Measurements from ENCODE around the gene UGT8. TPM values are rescaled to one million over a fixed set of nuclear protein-coding genes. Genes with fewer than 3 reads are reported as not detected.

The UGT8 gene
- total RNA-seq, 4 donors from 2014 or later = 0.11 to 0.16 (median 0.15) TPM; not detected in 1

DNA sequence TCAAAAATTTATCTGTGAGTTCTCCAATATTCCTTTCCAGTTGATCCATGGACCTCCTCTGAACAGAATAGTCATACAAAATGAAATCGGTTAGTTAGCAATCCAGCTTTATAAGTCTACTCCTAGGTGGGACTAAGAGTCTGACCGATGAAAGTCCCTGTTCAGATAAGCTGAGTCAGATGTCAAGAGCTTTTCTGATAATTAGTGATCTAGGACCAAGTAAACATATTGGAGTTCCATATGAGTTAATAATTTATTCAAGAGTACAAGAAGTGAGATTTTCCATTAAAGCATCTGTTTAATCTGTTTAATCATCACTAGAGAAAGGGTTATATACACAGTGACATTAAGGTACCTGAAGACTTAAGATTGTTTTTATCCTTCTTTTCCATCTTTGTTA is 74.7 kb downstream of the UGT8 start:
- no peak for TF ChIP-seq POLR2A (IDR thresholded peaks at IDR 0.05)
- TF ChIP-seq, protein P1, sequence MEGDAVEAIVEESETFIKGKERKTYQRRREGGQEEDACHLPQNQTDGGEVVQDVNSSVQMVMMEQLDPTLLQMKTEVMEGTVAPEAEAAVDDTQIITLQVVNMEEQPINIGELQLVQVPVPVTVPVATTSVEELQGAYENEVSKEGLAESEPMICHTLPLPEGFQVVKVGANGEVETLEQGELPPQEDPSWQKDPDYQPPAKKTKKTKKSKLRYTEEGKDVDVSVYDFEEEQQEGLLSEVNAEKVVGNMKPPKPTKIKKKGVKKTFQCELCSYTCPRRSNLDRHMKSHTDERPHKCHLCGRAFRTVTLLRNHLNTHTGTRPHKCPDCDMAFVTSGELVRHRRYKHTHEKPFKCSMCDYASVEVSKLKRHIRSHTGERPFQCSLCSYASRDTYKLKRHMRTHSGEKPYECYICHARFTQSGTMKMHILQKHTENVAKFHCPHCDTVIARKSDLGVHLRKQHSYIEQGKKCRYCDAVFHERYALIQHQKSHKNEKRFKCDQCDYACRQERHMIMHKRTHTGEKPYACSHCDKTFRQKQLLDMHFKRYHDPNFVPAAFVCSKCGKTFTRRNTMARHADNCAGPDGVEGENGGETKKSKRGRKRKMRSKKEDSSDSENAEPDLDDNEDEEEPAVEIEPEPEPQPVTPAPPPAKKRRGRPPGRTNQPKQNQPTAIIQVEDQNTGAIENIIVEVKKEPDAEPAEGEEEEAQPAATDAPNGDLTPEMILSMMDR (IDR thresholded peaks at IDR 0.05 in 4 of 5, conservative IDR thresholded peaks at IDR 0.05 in 1 of 5) = no peak
- H3K27me3 ChIP-seq = no peaks in the 10 kb centered on the region
- no peaks in the 10 kb centered on the region for H3K36me3 ChIP-seq
- no peak for DNase-seq
- intact Hi-C loops (cut with DNase I; ENCODE audit: low total_unique reads) (no loop called here), in situ Hi-C loops (cut with MboI; ENCODE audit: low sequenced_read_pairs in 4 of 4) (no loop called here)
- H3K9me3 ChIP-seq = no peaks in the 10 kb centered on the region
- no peak overlapping the region for H3K27ac ChIP-seq
- H3K4me3 ChIP-seq = no peak overlapping the region
- no peaks in the 10 kb centered on the region for H3K4me1 ChIP-seq
- no peak for ATAC-seq

DNA sequence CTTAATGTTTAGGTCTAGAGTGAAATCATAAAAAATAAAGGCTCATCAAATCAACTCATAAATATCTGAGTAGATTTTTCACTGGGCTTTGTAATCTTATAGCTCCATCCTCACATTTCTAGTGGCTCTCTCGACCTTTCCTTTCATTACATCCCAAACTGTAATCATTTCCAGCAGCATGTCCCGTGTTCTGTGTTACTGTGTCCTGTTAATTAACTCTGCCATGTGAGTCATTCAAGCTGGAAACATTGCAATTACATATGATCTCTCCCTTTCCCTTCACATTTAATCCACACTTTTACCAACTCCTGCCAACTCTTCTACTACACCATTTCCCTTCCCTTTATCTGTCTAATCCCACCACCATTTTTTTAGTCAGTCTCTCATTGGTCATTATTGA is 75.5 kb downstream of the UGT8 start:
- no peaks in the 10 kb centered on the region for H3K27me3 ChIP-seq
- TF ChIP-seq, protein P1 (IDR thresholded peaks at IDR 0.05 in 4 of 5, conservative IDR thresholded peaks at IDR 0.05 in 1 of 5) = no peak
- TF ChIP-seq POLR2A (IDR thresholded peaks at IDR 0.05) = no peak
- no peak overlapping the region for H3K4me3 ChIP-seq
- H3K9me3 ChIP-seq = no peaks in the 10 kb centered on the region
- ATAC-seq (no peak), DNase-seq (no peak)
- H3K4me1 ChIP-seq = no peaks in the 10 kb centered on the region
- in situ Hi-C loops (cut with MboI; ENCODE audit: low sequenced_read_pairs in 4 of 4) (no loop called here), intact Hi-C loops (cut with DNase I; ENCODE audit: low total_unique reads) (no loop called here)
- no peaks in the 10 kb centered on the region for H3K36me3 ChIP-seq
- no peak overlapping the region for H3K27ac ChIP-seq

DNA sequence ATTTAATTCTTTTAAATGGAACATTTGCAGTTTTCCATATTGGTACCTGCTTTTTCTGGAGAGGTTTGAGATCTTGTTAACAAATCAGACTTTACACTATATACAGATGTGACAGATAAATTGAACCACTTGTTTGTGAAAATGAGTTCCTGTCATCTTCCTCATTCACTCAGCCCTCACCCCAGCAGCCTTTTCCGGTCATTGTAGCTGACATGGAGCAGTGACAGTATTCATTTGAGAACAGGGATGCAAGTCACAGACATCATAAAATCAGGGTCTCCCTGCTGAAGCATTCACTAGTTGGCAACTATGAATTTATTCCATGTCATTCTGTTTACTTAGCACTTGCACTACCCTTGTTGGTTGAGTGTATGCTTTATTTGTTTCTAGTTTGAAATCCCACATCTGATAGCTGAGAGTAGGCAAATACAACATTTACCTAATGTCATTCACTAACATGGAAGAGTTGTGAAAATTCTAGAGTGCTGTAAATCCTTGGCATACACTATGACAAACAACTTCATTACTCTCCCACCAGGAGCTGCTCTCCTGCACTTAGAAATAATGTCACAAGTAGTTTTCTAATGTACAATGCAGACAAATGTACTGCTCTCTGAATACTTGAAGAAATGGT is 78.9 kb downstream of the UGT8 start:
- intact Hi-C loops (cut with DNase I; ENCODE audit: low total_unique reads) (no loop called here), in situ Hi-C loops (cut with MboI; ENCODE audit: low sequenced_read_pairs in 4 of 4) (no loop called here)
- no peak for ATAC-seq
- Histone ChIP-seq H3K36me3 (no peaks in the 10 kb centered on the region), H3K9me3 (no peaks in the 10 kb centered on the region), H3K4me1 (no peaks in the 10 kb centered on the region), H3K27ac (no peak overlapping the region), H3K27me3 (no peaks in the 10 kb centered on the region), H3K4me3 (no peak overlapping the region)
- DNase-seq = no peak
- no peak for TF ChIP-seq POLR2A (IDR thresholded peaks at IDR 0.05)
- TF ChIP-seq, protein P1 (IDR thresholded peaks at IDR 0.05 in 4 of 5, conservative IDR thresholded peaks at IDR 0.05 in 1 of 5) = no peak

DNA sequence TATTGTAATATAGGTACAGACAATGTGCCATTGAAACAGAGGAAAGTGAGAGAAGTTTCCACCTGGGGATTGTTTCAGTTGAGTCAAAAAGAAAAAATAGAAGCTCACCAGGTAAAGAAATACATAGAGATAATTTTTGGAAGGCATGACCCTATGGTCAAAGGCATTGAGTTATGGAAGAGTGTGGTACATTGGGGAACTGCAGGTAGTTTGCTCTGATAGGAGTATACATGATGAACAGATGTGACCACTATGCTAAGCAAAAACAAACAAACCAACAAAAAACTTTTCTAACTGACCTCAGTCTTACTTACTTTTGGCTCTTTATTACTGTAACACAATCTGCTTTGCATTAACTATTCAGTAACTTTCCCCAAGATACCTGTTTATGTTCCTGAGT is 85.9 kb downstream of the UGT8 start:
- Histone ChIP-seq H3K4me1 (no peaks in the 10 kb centered on the region), H3K27ac (no peak overlapping the region), H3K36me3 (no peaks in the 10 kb centered on the region), H3K4me3 (no peak overlapping the region), H3K9me3 (no peaks in the 10 kb centered on the region), H3K27me3 (no peaks in the 10 kb centered on the region)
- intact Hi-C loops (cut with DNase I; ENCODE audit: low total_unique reads) (no loop called here), in situ Hi-C loops (cut with MboI; ENCODE audit: low sequenced_read_pairs in 4 of 4) (no loop called here)
- no peak for TF ChIP-seq POLR2A (IDR thresholded peaks at IDR 0.05)
- TF ChIP-seq, protein P1 (IDR thresholded peaks at IDR 0.05 in 4 of 5, conservative IDR thresholded peaks at IDR 0.05 in 1 of 5) = no peak
- DNase-seq (no peak), ATAC-seq (no peak)

DNA sequence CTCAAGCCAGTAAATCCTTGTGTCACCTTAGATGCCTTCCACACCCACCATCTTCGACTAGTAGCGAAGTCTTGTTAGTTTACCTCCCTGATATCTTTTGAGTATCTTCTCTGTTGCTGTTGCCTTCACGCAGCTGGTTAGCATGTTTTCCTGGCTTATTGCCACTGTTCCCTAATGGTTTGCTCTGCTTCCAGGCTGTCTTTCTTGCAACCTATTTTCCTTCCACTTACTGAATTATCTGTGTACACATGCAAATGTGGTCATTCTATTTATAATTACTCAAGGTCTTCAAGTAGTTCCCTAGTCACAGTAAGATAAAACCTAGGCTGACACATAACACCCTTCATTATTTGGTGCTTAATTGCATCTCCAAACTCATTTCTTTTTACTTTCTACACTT is 89.5 kb downstream of the UGT8 start:
- Histone ChIP-seq H3K27ac (no peak overlapping the region), H3K27me3 (no peaks in the 10 kb centered on the region), H3K9me3 (no peaks in the 10 kb centered on the region), H3K36me3 (no peaks in the 10 kb centered on the region), H3K4me1 (no peaks in the 10 kb centered on the region), H3K4me3 (no peak overlapping the region)
- no peak for DNase-seq
- no peak for ATAC-seq
- intact Hi-C loops (cut with DNase I; ENCODE audit: low total_unique reads) (no loop called here), in situ Hi-C loops (cut with MboI; ENCODE audit: low sequenced_read_pairs in 4 of 4) (no loop called here)
- TF ChIP-seq, protein P1 (IDR thresholded peaks at IDR 0.05 in 4 of 5, conservative IDR thresholded peaks at IDR 0.05 in 1 of 5) = no peak
- TF ChIP-seq POLR2A (IDR thresholded peaks at IDR 0.05) = no peak
